Calu3 (cell line): Measurements from ENCODE around the gene MTFMT. TPM values are rescaled to one million over a fixed set of nuclear protein-coding genes. Genes with fewer than 3 reads are reported as not detected.
"Not testable (repeated sequence)": the region's sequence is repeated elsewhere in the genome, so short reads cannot be mapped to it uniquely, and the experiment has no call there.

Experiments
- BruUV-seq: library from RNA; stranded (reverse); fragments of 400-500 nt; replicated peaks from 2 replicates; lab custom pipeline; 2021; lab: Mats Ljungman, UMichigan
- CTCF ChIA-PET: fragments of 300-600 bp; sonication (Branson Sonifier 250); formaldehyde crosslinking; loops from one replicate; lab custom pipeline; 2022; ENCODE audit warnings: antibody characterized with exemption; lab: Charles Lee
- DNase-seq: peaks from one replicate; pipeline ENCODE4 v3.0.0; 2022
- H3K27ac Mint-ChIP-seq: one replicate; pipeline ENCODE4 v1.8.0; 2022; ENCODE audit warnings: mixed read lengths; ENCODE audit not compliant: unreplicated experiment
- H3K27me3 Mint-ChIP-seq: one replicate; pipeline ENCODE4 v1.8.0; 2022; ENCODE audit warnings: mixed read lengths; ENCODE audit not compliant: unreplicated experiment
- H3K36me3 Mint-ChIP-seq: one replicate; pipeline ENCODE4 v1.8.0; 2022; ENCODE audit warnings: mild to moderate bottlenecking, moderate library complexity, mixed read lengths; ENCODE audit not compliant: insufficient read depth, unreplicated experiment
- H3K4me1 Mint-ChIP-seq: one replicate; pipeline ENCODE4 v1.8.0; 2022; ENCODE audit warnings: mild to moderate bottlenecking, low read depth, mixed read lengths; ENCODE audit not compliant: unreplicated experiment
- H3K4me3 Mint-ChIP-seq: one replicate; pipeline ENCODE4 v1.8.0; 2022; ENCODE audit warnings: mild to moderate bottlenecking, low read depth, moderate library complexity, mixed read lengths; ENCODE audit not compliant: unreplicated experiment
- H3K9me3 Mint-ChIP-seq: one replicate; pipeline ENCODE4 v1.8.0; 2022; ENCODE audit warnings: low read depth, mixed read lengths; ENCODE audit not compliant: unreplicated experiment
- CTCF ChIP-seq: fragments of 200-600 bp; IDR thresholded peaks from one replicate; pipeline ENCODE4 v1.8.0; 2022; ENCODE audit warnings: antibody characterized with exemption; ENCODE audit not compliant: unreplicated experiment
- intact Hi-C: fragments of 100-400 bp; cut with micrococcal nuclease; formaldehyde crosslinking; loops from one replicate; pipeline ENCODE4 v1.10.0; 2022; ENCODE audit not compliant: unreplicated experiment
- total RNA-seq: library from RNA; stranded (reverse); gene quantifications from 2 replicates; pipeline ENCODE4 v1.2.3, GENCODE V29; 2022

Gene MTFMT
- total RNA-seq, 1 experiment from 2014 or later: 18.9 TPM

GRCh38 chr15:65076486-65077290, 47.2 kb upstream of the MTFMT start, which contains the start of gene KBTBD13:
Gene KBTBD13, plus strand, starts transcription at chr15:65076746. Its CDS starts 70 bp downstream, at chr15:65076816.
- intact Hi-C loops: no loop called here
- CTCF ChIA-PET: no interaction called here
- TF ChIP-seq CTCF: no peak
- no TSS peak for BruUV-seq
- Mint-ChIP-seq H3K9me3 (no peaks in the 10 kb centered on the region), H3K27me3 (peaks cover 16% of the 10 kb centered on the region), H3K27ac (no peak within 1 kb of the TSS), H3K36me3 (no peaks in the 10 kb centered on the region), H3K4me3 (no peak within 1 kb of the TSS), H3K4me1 (no peaks in the 10 kb centered on the region)
- no peak for DNase-seq

GRCh38 chr15:65075607-65076395, 46.4 kb upstream of the MTFMT start:
- H3K36me3 Mint-ChIP-seq, intact Hi-C loops, CTCF ChIA-PET, H3K27ac Mint-ChIP-seq, BruUV-seq, DNase-seq, H3K4me3 Mint-ChIP-seq, H3K9me3 Mint-ChIP-seq, H3K4me1 Mint-ChIP-seq: not testable (repeated sequence)
- peaks cover 15% of the 10 kb centered on the region for H3K27me3 Mint-ChIP-seq

- intact Hi-C loops, H3K9me3 Mint-ChIP-seq, DNase-seq, H3K4me1 Mint-ChIP-seq, H3K27ac Mint-ChIP-seq, H3K4me3 Mint-ChIP-seq, BruUV-seq, H3K36me3 Mint-ChIP-seq: not testable (repeated sequence)
- peaks cover 15% of the 10 kb centered on the region for H3K27me3 Mint-ChIP-seq
- CTCF ChIA-PET: interaction anchor here (0.7 kb wide), 1 partner anchor 550 kb away, joined by 4 read pairs; no protein-coding TSS in a partner anchor
Measured at GRCh38 chr15:65074946-65075345, 45.5 kb upstream of the MTFMT start.

GRCh38 chr15:65072617-65073016, 43.2 kb upstream of the MTFMT start:
- intact Hi-C loops: no loop called here
- BruUV-seq: no TSS peak
- H3K9me3 Mint-ChIP-seq: no peaks in the 10 kb centered on the region
- H3K27ac Mint-ChIP-seq: no peak overlapping the region
- no peaks in the 10 kb centered on the region for H3K36me3 Mint-ChIP-seq
- H3K4me3 Mint-ChIP-seq: no peak overlapping the region
- TF ChIP-seq CTCF: no peak
- DNase-seq: no peak
- H3K27me3 Mint-ChIP-seq: peaks cover 13% of the 10 kb centered on the region
- peaks cover under 1% of the 10 kb centered on the region for H3K4me1 Mint-ChIP-seq
- CTCF ChIA-PET: interaction anchor here (1.3 kb wide), 1 partner anchor 18 kb away, joined by 4 read pairs; no protein-coding TSS in a partner anchor

GRCh38 chr15:65072027-65072426, 42.6 kb upstream of the MTFMT start:
- no peak for DNase-seq
- CTCF ChIA-PET: no interaction called here
- no peak overlapping the region for H3K4me3 Mint-ChIP-seq
- peaks cover 4% of the 10 kb centered on the region for H3K36me3 Mint-ChIP-seq
- H3K27ac Mint-ChIP-seq: no peak overlapping the region
- intact Hi-C loops: no loop called here
- no TSS peak for BruUV-seq
- no peaks in the 10 kb centered on the region for H3K9me3 Mint-ChIP-seq
- TF ChIP-seq CTCF: no peak
- H3K27me3 Mint-ChIP-seq: peaks cover 19% of the 10 kb centered on the region
- H3K4me1 Mint-ChIP-seq: peaks cover 7% of the 10 kb centered on the region
